Right atrium auricular region (tissue), 2 donors: ENCODE results near the gene ZBTB25. TPM values are rescaled to one million over a fixed set of nuclear protein-coding genes. Genes with fewer than 3 reads are reported as not detected.

ENCODE experiments used
- DNase-seq: peaks from one replicate; pipeline ENCODE4 v3.0.0-alpha.2; 2019; ENCODE audit warnings: low spot score
- H3K27ac ChIP-seq, 2 donors: fragments of 200-600 bp; sonication (generic); 1 replicate in 1 of 2; 2 replicates in 1 of 2; pipeline ENCODE4 v1.5.1; 2016 to 2019
- H3K27me3 ChIP-seq, 2 donors: fragments of 200-600 bp; sonication (generic); one replicate each; pipeline versions ENCODE4 v1.5.1 to v1.6.0; 2017 to 2019
- H3K36me3 ChIP-seq: fragments of 200-600 bp; sonication (generic); one replicate; pipeline ENCODE4 v1.5.1; 2016
- H3K4me1 ChIP-seq, 2 donors: fragments of 200-600 bp; sonication (generic); one replicate each; pipeline versions ENCODE4 v1.5.1 to v1.6.0; 2017 to 2019
- H3K4me3 ChIP-seq, 2 donors: fragments of 200-600 bp; sonication (generic); 1 replicate in 1 of 2; 2 replicates in 1 of 2; pipeline ENCODE4 v1.5.1; 2017 to 2019; ENCODE audit warnings: mild to moderate bottlenecking in 1 of 2, moderate library complexity in 1 of 2
- H3K9me3 ChIP-seq, 2 donors: fragments of 200-600 bp; sonication (generic); one replicate each; pipeline ENCODE4 v1.5.1; 2019
- total RNA-seq, 2 donors: library from RNA; depleted of rRNA; stranded (reverse); fragments of >200 nt; gene quantifications; one replicate each; pipeline ENCODE4 v1.1.0, GENCODE V29; 2016
- TF ChIP-seq, protein P1 (sequence below), 2 donors: fragments of 200-600 bp; sonication (generic); IDR thresholded peaks; one replicate each; pipeline ENCODE4 v1.5.1; 2019; ENCODE audit warnings: antibody characterized with exemption in 2 of 2

Gene ZBTB25
- total RNA-seq, 2 donors from 2014 or later: 5.0 to 9.2 TPM

GRCh38 chr14:64463195-64463594, 40.4 kb downstream of the ZBTB25 start:
- TF ChIP-seq, protein P1, sequence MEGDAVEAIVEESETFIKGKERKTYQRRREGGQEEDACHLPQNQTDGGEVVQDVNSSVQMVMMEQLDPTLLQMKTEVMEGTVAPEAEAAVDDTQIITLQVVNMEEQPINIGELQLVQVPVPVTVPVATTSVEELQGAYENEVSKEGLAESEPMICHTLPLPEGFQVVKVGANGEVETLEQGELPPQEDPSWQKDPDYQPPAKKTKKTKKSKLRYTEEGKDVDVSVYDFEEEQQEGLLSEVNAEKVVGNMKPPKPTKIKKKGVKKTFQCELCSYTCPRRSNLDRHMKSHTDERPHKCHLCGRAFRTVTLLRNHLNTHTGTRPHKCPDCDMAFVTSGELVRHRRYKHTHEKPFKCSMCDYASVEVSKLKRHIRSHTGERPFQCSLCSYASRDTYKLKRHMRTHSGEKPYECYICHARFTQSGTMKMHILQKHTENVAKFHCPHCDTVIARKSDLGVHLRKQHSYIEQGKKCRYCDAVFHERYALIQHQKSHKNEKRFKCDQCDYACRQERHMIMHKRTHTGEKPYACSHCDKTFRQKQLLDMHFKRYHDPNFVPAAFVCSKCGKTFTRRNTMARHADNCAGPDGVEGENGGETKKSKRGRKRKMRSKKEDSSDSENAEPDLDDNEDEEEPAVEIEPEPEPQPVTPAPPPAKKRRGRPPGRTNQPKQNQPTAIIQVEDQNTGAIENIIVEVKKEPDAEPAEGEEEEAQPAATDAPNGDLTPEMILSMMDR (IDR thresholded peaks at IDR 0.05): no peak
- H3K4me1 ChIP-seq: peaks cover 0 to 5% of the 10 kb centered on the region in 2 donors
- H3K36me3 ChIP-seq: no peaks in the 10 kb centered on the region
- no peak for DNase-seq
- H3K4me3 ChIP-seq: no peak overlapping the region
- no peaks in the 10 kb centered on the region for H3K27me3 ChIP-seq
- H3K9me3 ChIP-seq: no peaks in the 10 kb centered on the region
- no peak overlapping the region for H3K27ac ChIP-seq

DNA sequence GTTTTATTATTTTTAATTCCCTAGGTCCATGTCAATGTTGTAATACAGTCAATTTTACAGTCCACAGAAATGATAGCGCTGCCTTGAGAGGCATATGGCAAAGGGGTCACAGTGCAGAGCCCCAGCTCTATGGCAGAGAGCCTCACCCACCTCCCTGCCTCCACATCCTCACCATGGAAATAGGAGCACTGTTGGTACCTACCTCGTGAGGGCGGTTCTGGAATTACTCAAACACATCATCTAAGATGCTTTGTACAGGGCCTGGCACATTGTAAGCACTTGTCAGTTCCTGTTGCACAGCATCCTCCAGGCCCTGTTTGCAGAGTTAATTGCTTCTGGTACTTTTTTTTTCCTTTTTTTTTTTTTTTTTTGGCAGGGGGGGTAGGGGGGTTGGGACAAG, 42.4 kb downstream of the ZBTB25 start:
- peaks cover 0 to 5% of the 10 kb centered on the region in 2 donors for H3K4me1 ChIP-seq

DNA sequence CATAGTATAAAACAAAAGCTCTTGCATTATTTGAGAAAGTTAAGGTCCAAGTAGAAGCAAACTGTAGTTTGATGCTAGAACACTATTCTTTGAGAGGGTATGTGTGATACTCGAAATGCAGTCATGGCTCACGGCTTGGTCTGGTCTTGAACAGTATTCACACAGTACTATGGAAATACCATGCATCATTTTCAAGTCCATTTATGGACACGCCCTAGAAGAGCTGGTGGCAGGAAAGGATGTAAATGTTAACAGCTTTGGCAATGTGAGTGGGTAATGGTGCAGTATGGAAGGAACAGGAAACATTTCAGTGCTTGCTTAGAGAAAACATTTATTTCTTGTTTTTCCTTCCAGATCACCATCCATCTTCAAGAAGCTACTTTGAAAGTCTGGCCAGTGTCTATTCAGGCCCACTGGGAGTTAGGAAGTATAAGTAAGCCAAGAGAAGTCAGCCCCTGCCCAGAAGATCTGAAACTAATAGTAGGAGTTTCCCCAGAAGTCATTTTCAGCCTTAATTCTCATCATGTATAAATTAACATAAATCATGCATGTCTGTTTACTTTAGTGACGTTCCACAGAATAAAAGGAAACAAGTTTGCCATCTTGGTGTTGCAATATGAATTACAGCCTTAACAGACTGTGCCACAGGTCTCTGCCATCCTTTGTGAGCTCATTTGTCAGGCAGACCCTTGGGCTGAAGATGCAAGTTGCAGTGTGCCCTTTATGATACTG, 44.1 kb downstream of the ZBTB25 start:
- Histone ChIP-seq H3K27me3 (no peaks in the 10 kb centered on the region), H3K4me1 (peaks cover 0 to 1% of the 10 kb centered on the region in 2 donors), H3K27ac (no peak overlapping the region), H3K4me3 (no peak overlapping the region), H3K36me3 (peaks cover 10% of the 10 kb centered on the region), H3K9me3 (no peaks in the 10 kb centered on the region)
- TF ChIP-seq, protein P1 (IDR thresholded peaks at IDR 0.05): no peak
- no peak for DNase-seq

More for the DNA sequence above, 42.4 kb downstream of the ZBTB25 start:
- Histone ChIP-seq H3K27ac (no peak overlapping the region), H3K36me3 (no peaks in the 10 kb centered on the region), H3K9me3 (no peaks in the 10 kb centered on the region), H3K27me3 (no peaks in the 10 kb centered on the region), H3K4me3 (no peak overlapping the region)
- TF ChIP-seq, protein P1 (IDR thresholded peaks at IDR 0.05): no peak
- DNase-seq: no peak

DNA sequence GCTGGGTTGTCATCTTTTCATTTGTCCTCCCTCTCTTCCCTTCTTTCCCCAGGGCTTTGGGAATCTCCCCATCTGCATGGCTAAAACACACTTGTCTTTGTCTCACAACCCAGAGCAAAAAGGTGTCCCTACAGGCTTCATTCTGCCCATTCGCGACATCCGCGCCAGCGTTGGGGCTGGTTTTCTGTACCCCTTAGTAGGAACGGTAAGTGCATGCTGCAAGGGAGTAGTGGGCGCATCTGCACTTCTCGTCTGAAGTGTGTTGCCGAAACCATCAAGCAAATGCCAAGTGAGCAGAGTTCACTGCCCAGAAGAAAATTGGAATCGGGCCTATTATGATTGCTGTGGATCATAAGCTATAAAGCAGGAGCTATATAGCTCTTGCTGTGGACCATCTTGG, 49.0 kb downstream of the ZBTB25 start:
- Histone ChIP-seq H3K4me3 (no peak overlapping the region), H3K36me3 (peaks cover 42% of the 10 kb centered on the region), H3K27me3 (no peaks in the 10 kb centered on the region), H3K4me1 (no peaks in the 10 kb centered on the region), H3K27ac (no peak overlapping the region), H3K9me3 (no peaks in the 10 kb centered on the region)
- DNase-seq: no peak
- TF ChIP-seq, protein P1 (IDR thresholded peaks at IDR 0.05): no peak

GRCh38 chr14:64450255-64450654, 53.4 kb downstream of the ZBTB25 start:
- TF ChIP-seq, protein P1 (IDR thresholded peaks at IDR 0.05): no peak
- Histone ChIP-seq H3K36me3 (peaks cover 52% of the 10 kb centered on the region), H3K27me3 (no peaks in the 10 kb centered on the region), H3K27ac (no peak overlapping the region), H3K4me3 (no peak overlapping the region), H3K9me3 (no peaks in the 10 kb centered on the region), H3K4me1 (peaks cover 0 to 4% of the 10 kb centered on the region in 2 donors)
- no peak for DNase-seq
